Neural cell (in vitro differentiated cells): Measurements from ENCODE around the gene MYOCD. TPM values are rescaled to one million over a fixed set of nuclear protein-coding genes. Genes with fewer than 3 reads are reported as not detected.

Experiments
- H2AFZ ChIP-seq: fragments of 200-600, 300-800 bp; sonication (generic), shearing (Covaris generic); 2 replicates; pipeline ENCODE4 v1.6.0; 2014; ENCODE audit warnings: low read depth, mild to moderate bottlenecking, antibody characterized with exemption, low read length, moderate library complexity
- H3F3A ChIP-seq: fragments of 200-600 bp; shearing (Covaris generic); 2 replicates; pipeline ENCODE4 v1.6.1; 2016; ENCODE audit warnings: mild to moderate bottlenecking, moderate library complexity, mixed read lengths, antibody characterized with exemption, low read length; ENCODE audit not compliant: insufficient read depth, poor library complexity, severe bottlenecking
- H3K27ac ChIP-seq: fragments of 200-600, 300-800 bp; sonication (generic), shearing (Covaris generic); 2 replicates; pipeline ENCODE4 v1.5.1; 2014; ENCODE audit warnings: mild to moderate bottlenecking, low read length, moderate library complexity
- H3K27me3 ChIP-seq: fragments of 300-800, 200-600 bp; sonication (generic), shearing (Covaris generic); 2 replicates; pipeline ENCODE4 v1.6.0; 2014; ENCODE audit warnings: mild to moderate bottlenecking, low read depth, low read length, moderate library complexity; ENCODE audit not compliant: insufficient read depth
- H3K36me3 ChIP-seq: fragments of 300-800, 200-600 bp; sonication (generic), shearing (Covaris generic); 2 replicates; pipeline ENCODE4 v1.5.1; 2014; ENCODE audit warnings: mild to moderate bottlenecking, antibody characterized with exemption, low read length, moderate library complexity; ENCODE audit not compliant: insufficient read depth
- H3K4me2 ChIP-seq: fragments of 300-800, 200-600 bp; sonication (generic), shearing (Covaris generic); 2 replicates; pipeline ENCODE4 v1.6.0; 2014; ENCODE audit warnings: mild to moderate bottlenecking, low read length
- H3K4me3 ChIP-seq: fragments of 300-800, 200-600 bp; sonication (generic), shearing (Covaris generic); 2 replicates; pipeline ENCODE4 v1.5.1; 2014; ENCODE audit warnings: mild to moderate bottlenecking, low read length, moderate library complexity
- H3K79me2 ChIP-seq: fragments of 200-600 bp; shearing (Covaris generic); replicated peaks from 2 replicates; pipeline ENCODE4 v1.6.0; 2014; ENCODE audit warnings: mild to moderate bottlenecking, low read length, moderate library complexity; ENCODE audit not compliant: insufficient read depth
- H3K9ac ChIP-seq: fragments of 300-800, 200-600 bp; sonication (generic), shearing (Covaris generic); 2 replicates; pipeline ENCODE4 v1.6.1; 2016; ENCODE audit warnings: mild to moderate bottlenecking, low read length, mixed read lengths
- H3K9me2 ChIP-seq: fragments of 200-600 bp; shearing (Covaris generic); 2 replicates; pipeline ENCODE4 v1.6.1; 2016; ENCODE audit warnings: mild to moderate bottlenecking, low read length, mixed read lengths; ENCODE audit not compliant: insufficient read depth
- H3K9me3 ChIP-seq: fragments of 200-600, 300-800 bp; sonication (generic), shearing (Covaris generic); 2 replicates; pipeline ENCODE4 v1.6.1; 2016; ENCODE audit warnings: mild to moderate bottlenecking, mixed run types, low read length, moderate library complexity, mixed read lengths
- H4K20me1 ChIP-seq: fragments of 200-600 bp; shearing (Covaris generic); 2 replicates; pipeline ENCODE4 v1.6.1; 2016; ENCODE audit warnings: mild to moderate bottlenecking, mixed run types; ENCODE audit not compliant: insufficient read depth
- CTCF ChIP-seq: fragments of 450-650 bp; IDR thresholded peaks from 2 replicates; pipeline ENCODE4 v1.5.1; 2014; ENCODE audit warnings: antibody characterized with exemption, mild to moderate bottlenecking, moderate library complexity; ENCODE audit not compliant: poor library complexity, severe bottlenecking
- EP300 ChIP-seq: fragments of 450-650 bp; conservative IDR thresholded peaks from 2 replicates; pipeline ENCODE4 v1.6.1; 2014; ENCODE audit warnings: antibody characterized with exemption, mild to moderate bottlenecking, moderate library complexity; ENCODE audit not compliant: poor library complexity, severe bottlenecking
- EZH2 ChIP-seq: fragments of 200-600, 300-800 bp; shearing (Covaris generic), sonication (generic); IDR thresholded peaks from 2 replicates; pipeline ENCODE4 v1.6.1; 2014; ENCODE audit warnings: antibody characterized with exemption, low read length, borderline replicate concordance, mild to moderate bottlenecking; ENCODE audit not compliant: insufficient read depth, poor library complexity, severe bottlenecking
- MXI1 ChIP-seq: fragments of 450-650 bp; conservative IDR thresholded peaks from 2 replicates; pipeline ENCODE4 v1.6.1; 2014; ENCODE audit warnings: antibody characterized with exemption, mild to moderate bottlenecking; ENCODE audit not compliant: poor library complexity, severe bottlenecking
- POLR2AphosphoS5 ChIP-seq: IDR thresholded peaks from 2 replicates; pipeline ENCODE4 v1.6.1; 2012
- RAD21 ChIP-seq: fragments of 450-650 bp; conservative IDR thresholded peaks from 2 replicates; pipeline ENCODE4 v1.6.1; 2014; ENCODE audit warnings: antibody characterized with exemption, mild to moderate bottlenecking, moderate library complexity
- REST ChIP-seq: IDR thresholded peaks from 2 replicates; pipeline ENCODE4 v1.6.1; 2012; ENCODE audit warnings: borderline replicate concordance
- SMC3 ChIP-seq: fragments of 450-650 bp; conservative IDR thresholded peaks from 2 replicates; pipeline ENCODE4 v1.6.1; 2014; ENCODE audit warnings: antibody characterized with exemption, mild to moderate bottlenecking, moderate library complexity; ENCODE audit not compliant: poor library complexity
- TAF1 ChIP-seq: IDR thresholded peaks from 2 replicates; pipeline ENCODE4 v1.6.1; 2012; ENCODE audit warnings: low read depth
- polyA plus RNA-seq: library from polyadenylated mRNA; depleted of rRNA; stranded (reverse); fragments of >200 nt; gene quantifications from 2 replicates; pipeline ENCODE4 v1.2.3, GENCODE V29; 2014

MYOCD gene
- polyA plus RNA-seq, 1 donor from 2014 or later = not detected

GRCh38 chr17:12756786-12757185 is 91.1 kb downstream of the MYOCD start:
- no peaks in the 10 kb centered on the region for H3F3A ChIP-seq
- H3K79me2 ChIP-seq = no peaks in the 10 kb centered on the region
- H4K20me1 ChIP-seq = no peaks in the 10 kb centered on the region
- no peaks in the 10 kb centered on the region for H3K27me3 ChIP-seq
- no peak overlapping the region for H3K27ac ChIP-seq
- H3K4me2 ChIP-seq = no peak overlapping the region
- H3K9me2 ChIP-seq = no peaks in the 10 kb centered on the region
- H3K36me3 ChIP-seq = no peaks in the 10 kb centered on the region
- H2AFZ ChIP-seq = no peak overlapping the region
- no peaks in the 10 kb centered on the region for H3K9me3 ChIP-seq
- H3K9ac ChIP-seq = no peak overlapping the region
- H3K4me3 ChIP-seq = no peak overlapping the region
- TF ChIP-seq TAF1 (no peak), EZH2 (no peak), CTCF (no peak), POLR2AphosphoS5 (no peak), SMC3 (no peak), RAD21 (no peak), REST (no peak), EP300 (no peak), MXI1 (no peak)

- Histone ChIP-seq H3K9ac (no peak overlapping the region), H3K27me3 (no peaks in the 10 kb centered on the region), H2AFZ (no peak overlapping the region), H3K9me2 (no peaks in the 10 kb centered on the region), H3K36me3 (no peaks in the 10 kb centered on the region), H3K9me3 (no peaks in the 10 kb centered on the region), H3K27ac (no peak overlapping the region), H3K4me2 (no peak overlapping the region), H3F3A (no peaks in the 10 kb centered on the region), H4K20me1 (no peaks in the 10 kb centered on the region), H3K79me2 (no peaks in the 10 kb centered on the region), H3K4me3 (no peak overlapping the region)
- TF ChIP-seq RAD21 = no peak
- TF ChIP-seq EP300 = no peak
Measured at GRCh38 chr17:12759090-12759489, 93.4 kb downstream of the MYOCD start.

GRCh38 chr17:12765548-12765947 is 99.9 kb downstream of the MYOCD start:
- H3F3A ChIP-seq = no peaks in the 10 kb centered on the region
- TF ChIP-seq RAD21 = no peak
- no peak for TF ChIP-seq EP300
- no peak for TF ChIP-seq POLR2AphosphoS5
- TF ChIP-seq SMC3 = no peak
- no peak for TF ChIP-seq REST
- TF ChIP-seq TAF1 = no peak
- TF ChIP-seq EZH2 = no peak
- no peak for TF ChIP-seq MXI1
- TF ChIP-seq CTCF = no peak
- no peaks in the 10 kb centered on the region for H4K20me1 ChIP-seq
- no peak overlapping the region for H2AFZ ChIP-seq
- no peak overlapping the region for H3K9ac ChIP-seq
- H3K4me3 ChIP-seq = no peak overlapping the region
- H3K27me3 ChIP-seq = no peaks in the 10 kb centered on the region
- H3K36me3 ChIP-seq = no peaks in the 10 kb centered on the region
- no peaks in the 10 kb centered on the region for H3K9me3 ChIP-seq
- H3K79me2 ChIP-seq = no peaks in the 10 kb centered on the region
- H3K4me2 ChIP-seq = no peak overlapping the region
- no peaks in the 10 kb centered on the region for H3K9me2 ChIP-seq
- no peak overlapping the region for H3K27ac ChIP-seq
